Activated CD4-positive, alpha-beta T cell treated with anti-CD3 and anti-CD28 coated beads for 24 hours (primary cell): ENCODE results near the gene SYK.
"Not testable (repeated sequence)": the region's sequence is repeated elsewhere in the genome, so short reads cannot be mapped to it uniquely, and the experiment has no call there.

ENCODE experiments used
- DNase-seq, 2 donors: peaks; one replicate each; pipeline ENCODE4 v3.0.0-alpha.2; 2020; ENCODE audit warnings: low read depth in 2 of 2

The SYK gene

DNA sequence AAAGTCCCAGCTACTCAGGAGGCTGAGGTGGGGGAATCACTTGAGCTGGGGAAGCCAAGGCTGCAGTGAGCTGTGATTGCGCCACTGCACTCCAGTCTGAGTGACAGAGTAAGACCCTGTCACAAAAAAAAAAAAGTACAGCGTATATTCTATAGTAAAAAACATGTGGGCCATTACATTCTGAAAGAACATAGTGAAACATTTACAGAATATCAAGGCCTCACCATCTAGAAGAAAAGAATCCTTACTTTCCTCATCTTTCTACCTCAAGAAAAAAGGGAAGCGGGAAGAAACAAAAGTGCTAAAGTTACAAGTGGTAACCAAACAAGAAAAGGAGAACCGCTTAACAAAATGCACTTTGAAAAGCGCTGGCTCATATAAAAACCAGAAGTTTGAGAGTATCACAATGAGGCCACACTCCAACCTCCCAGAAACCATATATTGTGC lies 5.7 kb upstream of the SYK start:
- no peak for DNase-seq

DNA sequence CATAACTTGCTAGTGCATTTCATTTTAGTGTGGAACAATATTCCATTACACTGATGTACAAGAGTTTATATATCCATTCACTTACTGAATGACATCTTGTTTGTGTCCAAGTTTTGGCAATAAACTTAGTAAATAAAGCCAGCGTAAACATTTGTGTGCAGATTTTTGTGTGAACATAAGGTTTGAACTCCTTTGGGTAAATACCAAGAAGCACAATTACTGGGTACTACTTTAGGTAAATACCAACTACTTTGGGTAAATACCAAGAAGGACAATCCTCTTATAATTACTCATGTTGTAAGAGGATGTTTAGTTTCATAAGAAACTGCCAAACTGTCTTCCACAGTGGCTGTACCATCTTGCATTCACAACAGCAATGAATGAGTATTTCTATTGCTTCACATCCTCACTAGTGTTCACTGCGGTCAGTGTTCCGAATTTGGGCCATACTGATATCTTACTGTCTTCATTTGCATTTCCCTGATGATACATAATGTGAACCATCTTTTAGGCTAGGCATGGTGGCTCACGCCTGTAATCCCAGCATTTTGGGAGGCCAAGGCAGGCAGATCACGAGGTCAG lies 2.3 kb upstream of the SYK start:
- no peak for DNase-seq

DNA sequence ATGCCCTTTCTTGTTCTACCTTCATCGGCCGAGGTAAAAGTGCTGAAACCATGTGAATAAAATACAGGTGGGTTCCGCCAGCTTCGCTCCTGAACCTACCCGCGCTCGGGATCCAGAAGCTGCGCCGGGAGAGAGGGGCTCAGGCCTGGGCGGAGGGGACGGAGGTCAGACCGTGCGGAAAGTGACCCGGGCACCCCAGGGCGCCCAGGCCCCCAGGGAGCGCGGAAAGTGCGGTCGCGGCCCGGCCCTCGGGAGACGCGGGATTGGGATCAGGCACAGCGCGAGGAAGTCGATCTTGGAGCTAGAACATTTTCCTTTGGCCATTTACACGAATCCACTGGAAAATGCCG lies 329 bp downstream of the SYK start:
- no peak for DNase-seq

DNA sequence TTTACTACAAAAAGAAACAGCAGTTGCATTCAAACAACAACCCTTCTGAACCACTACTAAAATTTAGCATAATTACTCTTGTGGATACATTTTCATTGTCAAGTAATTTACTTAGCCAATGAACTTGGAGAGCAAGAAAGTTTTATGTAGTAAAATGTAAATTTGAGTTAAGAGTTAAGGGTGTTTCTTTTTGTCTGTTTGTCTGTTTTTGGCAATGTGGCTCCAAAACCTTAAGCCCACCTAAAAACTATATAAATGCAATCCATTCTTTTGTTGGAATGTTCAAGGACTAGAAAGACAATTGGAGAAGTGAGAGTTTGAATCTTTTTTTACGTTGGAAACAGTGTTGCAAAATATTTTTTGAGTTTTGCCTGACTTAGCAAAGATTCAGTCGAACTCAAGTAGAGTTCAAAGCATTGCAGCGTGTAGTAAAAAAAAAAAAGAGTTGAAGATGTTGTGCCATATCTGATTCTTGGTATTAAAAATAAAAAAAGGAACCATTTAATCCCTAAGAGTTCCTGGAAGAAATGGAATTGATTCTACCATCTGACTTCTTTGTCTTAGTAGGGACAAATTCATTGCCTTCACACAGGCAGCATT lies 867 bp downstream of the SYK start:
- DNase-seq = no peak

DNA sequence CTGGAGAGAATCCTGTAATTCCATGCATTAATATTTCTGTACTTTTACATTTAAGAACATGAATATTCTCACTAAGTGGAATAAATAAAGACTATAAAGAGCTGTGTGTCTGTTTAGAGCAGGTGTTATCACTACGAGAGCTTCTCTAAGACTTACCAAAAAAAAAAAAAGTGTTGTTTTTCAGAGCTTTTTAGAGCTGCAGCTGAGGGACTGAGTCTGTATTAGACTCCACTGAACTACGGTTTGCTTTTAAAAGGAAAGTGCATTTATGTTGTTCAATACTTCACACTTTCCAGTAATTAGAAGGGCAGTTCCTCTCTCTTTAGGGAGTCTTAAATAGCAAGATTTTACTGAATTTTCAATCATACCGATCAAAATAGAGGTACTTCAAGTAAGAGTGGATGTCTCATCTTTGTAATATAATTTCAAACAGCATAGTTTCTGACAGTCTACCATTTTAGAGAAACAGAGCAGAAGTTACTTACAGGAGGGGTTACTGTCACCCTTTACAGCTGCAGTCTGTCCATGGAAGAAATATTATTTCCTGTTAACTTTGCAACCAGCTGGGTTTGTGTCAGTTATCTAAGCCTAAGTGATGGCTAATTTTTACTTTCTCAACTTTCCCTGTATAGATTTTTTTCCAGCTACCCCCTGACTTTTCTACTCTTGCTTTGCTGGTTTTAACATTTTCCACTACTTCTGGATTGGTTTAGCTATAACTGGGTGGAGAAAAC lies 2.4 kb downstream of the SYK start:
- DNase-seq = no peak

DNA sequence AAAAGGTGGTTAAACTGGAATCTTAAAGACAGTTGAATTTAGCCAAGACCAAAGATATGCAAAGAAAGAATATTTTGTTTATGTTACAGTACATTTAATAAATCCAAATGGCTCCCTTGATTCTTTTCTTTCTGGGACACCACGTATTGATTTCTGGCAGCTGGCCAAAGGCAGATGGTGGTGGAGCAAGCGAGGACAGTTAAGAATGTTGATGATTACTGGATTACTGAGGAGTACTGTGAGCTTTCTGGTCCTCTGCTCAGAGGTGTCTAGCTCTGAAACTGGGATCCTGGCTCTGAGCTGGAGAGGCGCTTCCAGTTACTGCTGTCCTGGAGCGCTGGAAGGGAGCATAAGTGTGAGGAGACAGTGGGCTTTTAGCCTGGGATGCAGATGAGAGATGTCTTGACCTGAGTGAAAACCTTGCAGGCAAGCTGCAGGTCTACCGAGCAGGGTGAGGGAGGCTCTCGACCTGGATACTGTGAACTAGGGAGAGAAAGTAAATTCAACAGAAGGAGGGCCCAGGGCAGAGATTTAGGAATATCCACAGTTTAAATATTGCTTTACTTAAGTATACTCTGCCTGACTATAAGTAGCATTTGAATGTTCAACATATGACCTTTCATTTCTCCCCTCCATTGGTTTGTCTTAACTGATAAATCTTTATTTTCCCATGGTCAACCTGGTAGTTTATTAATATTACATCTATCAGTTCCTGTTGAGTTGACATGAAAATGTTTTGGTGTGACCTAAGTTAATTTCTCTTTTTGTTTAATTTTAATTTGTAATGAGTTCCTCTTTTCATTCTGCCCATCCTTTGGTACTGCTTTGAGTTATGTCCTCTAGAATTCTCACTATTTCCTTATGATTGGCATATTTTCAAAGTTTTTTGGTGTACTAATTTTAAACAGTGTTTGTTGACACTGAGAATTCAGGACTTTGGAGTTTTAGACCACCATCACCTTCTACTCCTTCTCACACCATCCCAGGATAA lies 3.7 kb downstream of the SYK start:
- no peak for DNase-seq

DNA sequence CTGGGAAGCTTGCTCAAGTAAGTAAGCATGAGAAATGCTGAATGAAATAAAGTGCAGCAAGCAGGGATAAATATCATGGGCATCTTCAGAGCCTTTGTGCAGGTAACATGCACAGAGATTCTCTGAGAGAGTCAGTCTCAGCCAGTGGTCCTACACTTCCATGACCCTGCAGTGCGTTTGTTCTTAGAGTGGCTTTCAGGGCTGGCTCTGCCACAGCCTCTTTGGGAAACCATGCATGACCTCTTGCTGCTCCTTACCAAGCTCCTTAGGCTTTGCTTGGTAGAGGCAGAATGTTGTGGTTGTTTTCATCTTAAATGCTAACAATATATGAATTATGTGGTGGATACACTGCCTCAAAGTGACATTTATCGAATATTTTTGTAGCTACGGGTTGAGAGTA lies 5.4 kb downstream of the SYK start:
- DNase-seq = no peak

DNA sequence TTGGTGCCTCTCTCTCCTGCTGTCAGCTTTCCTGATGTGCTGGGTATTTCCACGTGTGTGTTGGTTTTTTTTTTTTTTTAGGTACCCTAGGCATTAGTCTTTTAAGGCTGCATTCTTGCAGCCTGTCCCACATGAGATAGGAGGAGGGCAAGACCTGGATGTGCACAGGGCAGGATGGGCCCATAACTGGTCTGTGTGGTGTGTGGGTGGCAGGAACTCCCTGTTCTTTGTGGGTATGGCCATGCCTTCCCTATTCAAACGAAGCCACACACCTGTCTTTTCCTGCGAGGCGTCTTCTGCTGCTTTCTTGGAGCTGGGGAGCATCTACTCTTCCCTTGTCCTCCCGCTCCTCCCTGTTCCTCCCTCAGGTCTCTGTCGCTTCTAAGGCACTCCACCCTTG lies 6.8 kb downstream of the SYK start:
- no peak for DNase-seq

DNA sequence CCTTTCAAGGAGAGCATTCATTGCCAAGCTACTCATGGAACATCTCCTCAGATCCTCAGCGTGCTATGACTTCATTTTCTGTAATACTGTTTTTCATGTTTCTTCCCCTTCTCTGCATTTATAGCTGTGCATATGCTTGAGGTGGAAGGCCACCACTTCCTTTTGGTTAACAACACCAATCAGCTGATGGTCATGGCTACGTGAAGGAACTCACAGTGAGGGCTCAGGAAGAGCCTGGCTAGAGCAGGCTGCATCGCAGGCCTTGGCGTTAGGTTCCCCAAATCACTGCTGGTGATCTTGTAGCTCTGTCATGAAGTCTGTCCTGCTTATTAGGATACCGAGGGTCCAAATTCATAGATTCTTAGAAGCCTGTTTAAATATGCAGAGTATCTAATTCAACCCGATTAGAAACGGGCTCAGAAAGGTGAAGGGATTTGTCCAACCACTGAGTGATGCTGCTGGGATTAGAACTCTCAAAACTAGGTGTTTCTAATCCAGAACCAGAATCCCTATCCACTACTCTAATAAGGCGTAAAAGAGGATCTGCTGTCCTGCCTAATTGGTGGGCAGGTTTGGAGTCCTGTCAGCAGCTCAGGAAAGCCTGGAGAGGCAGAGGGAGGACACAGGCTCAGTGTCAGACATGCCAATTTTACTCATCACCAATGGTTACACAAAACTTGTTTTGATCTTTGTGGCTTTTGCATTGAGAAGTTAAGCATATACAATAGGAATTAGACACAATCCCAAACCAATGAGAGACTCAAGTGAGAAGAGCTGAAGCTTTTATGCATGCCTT lies 7.5 kb downstream of the SYK start:
- DNase-seq = no peak

DNA sequence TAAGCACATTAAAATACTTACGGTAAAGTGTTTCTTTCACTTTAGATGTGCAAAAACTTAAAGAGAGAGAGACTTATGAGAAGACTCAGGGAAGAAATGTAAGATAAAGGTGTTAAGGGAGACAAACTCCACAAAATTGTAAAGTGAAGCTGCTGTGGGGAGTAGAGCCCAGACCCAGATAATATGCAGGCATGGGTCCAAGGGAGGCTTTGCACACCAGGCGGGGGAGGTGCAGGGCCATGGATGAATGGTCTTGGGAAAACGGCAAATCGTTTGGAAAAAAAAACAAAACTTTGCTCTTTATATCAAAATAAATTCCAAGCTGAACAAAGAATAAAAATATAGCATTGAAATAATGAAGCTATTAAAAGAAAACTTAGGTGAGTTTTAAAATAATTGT lies 9.1 kb downstream of the SYK start:
- no peak for DNase-seq

DNA sequence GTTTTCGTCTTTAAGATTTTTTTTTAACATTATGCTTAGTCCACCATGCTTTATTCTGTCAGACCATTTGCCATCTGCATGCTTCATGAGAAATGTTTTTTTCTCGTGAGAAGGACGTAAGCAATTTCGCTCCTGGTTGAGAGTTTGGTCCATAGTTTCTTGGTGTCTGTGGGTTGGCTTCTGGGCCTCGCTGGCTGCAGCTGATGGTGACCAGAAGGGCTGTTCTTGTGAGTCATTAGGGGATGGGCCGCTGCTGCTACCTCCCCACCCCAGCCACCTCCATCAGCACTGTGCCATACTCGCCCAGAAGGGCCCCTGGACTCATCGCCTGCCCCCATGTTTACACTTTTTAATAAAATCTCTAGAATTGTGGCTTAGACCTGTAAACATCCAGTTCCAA lies 11.4 kb downstream of the SYK start:
- DNase-seq = no peak

DNA sequence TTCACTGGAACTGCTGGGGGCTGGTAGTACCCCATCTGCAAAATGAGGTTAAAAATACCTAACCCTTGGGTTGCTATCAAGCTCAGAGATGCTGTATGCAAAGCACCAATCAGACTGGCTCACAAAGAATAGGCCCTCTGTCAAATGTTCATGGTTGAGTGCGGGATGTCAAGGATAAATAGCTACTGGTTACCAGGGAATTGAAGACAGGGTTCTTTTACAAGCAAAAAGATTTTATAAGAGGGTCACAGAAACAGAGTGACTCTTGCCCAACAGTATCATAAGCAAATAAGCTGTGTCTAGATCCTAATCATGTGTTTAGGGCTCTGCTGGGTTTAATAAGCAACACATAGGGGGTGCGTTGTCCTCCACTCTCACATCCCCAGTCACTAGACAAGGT lies 11.9 kb downstream of the SYK start:
- no peak for DNase-seq

DNA sequence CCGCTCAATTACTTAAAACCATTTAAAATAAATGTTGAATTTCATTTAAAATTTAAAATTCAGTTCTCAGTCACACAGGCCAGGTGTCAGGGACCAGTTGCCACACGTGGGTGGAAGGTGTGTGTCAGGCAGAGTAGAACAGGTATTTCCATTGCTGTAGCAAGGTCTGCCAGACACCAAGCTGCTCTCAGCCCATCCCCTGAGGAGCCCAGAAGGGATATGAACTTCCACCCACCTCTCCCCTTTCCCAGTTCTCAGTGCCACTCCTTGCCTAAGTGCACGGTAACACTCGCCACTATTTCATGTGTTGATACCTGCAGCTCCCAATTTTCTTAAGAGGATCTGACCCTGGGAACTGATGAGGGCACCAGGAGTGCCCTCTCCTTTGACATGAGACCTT lies 12.7 kb downstream of the SYK start:
- DNase-seq = no peak

DNA sequence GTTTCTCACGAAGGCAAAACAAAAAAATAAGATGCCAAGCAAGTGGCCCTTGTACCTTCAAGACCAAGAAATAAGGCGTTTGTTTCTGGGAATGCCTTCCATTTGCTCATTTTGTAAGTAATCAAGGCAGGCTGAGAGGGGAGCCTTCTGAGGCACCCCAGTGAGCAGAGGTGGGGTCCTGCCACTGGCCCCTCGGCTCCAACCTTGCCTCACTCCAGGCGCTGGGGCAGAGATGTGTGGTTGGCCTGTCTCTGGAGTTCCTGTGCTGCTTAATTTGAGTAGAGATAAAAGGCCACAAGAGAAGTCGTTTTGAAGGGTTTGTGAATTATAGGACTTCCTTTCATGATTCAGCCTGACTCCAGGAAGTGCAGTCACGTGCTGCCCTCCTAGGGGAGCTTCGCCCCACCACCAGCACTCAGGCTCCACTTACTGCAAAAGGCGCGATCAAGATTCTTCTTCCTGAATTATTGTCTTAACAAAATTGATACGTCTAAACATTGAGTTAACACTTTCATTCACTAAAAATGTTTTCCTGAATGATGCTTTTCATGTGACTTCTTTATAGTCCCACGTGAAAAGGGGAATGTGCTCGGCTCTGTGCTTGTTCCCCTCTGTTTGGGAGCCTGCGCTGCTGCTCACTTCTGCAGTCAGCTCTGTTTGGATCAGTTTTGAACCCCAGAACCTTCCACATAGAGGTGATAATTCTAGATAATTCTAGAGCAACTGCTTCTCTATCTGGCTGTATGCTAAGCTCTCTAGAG lies 13.7 kb downstream of the SYK start:
- DNase-seq = no peak

DNA sequence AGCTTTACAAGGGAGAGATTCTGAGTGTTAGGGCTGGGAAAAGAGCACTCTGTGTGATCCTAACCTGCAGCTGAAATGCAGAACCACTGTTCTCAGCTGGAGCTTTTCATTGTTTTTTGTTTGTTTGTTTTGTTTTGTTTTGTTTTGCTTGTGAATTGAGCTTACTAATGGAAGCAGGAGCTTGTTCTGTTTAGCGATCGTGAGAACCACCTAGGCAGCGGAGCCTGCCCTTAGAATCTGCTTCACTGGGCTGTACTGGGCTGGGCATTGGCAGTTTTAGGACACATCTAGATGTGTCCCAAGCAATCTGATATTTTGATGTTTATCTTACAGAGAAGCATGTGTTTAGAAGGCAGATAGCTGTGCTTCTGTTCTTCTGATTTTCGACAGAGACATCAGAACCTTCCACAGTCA lies 14.3 kb downstream of the SYK start:
- no peak for DNase-seq

DNA sequence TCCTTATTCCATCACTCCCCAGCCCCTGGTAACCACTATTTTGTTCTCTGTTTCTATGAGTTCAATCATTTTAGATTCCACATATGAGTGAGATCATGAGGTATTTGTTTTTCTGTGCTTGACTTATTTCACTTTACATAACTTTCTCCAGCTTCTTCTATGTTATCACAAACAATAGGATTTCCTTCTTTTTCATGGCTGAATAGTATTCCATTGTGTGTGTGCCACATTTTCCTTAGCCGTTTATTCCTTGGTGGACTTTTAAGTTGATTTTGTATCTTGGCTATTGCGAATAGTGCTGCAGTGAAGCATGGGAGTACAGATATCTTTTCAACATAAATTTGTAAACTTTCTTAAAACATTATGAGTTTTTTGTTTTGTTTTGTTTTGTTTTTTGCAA lies 15.1 kb downstream of the SYK start:
- no peak for DNase-seq

DNA sequence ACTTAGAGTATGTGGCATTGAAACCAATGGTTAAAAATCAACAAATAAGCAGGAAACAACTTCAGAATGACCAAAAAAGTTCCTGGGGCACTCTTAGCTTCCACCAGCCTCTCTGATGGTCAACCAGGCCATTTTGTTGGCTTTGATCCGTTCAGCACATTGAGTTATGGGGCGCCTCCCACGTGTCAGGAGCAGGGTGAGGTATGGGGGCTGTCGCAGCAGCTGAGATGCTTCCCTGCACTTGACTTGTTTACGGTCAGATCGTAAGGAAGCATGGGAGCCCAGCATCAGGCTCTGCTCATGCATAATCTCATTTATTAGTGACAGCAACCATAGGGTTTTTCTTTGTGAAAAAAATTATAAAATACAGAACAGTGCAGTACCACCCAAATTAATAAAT lies 16.7 kb downstream of the SYK start:
- no peak for DNase-seq

DNA sequence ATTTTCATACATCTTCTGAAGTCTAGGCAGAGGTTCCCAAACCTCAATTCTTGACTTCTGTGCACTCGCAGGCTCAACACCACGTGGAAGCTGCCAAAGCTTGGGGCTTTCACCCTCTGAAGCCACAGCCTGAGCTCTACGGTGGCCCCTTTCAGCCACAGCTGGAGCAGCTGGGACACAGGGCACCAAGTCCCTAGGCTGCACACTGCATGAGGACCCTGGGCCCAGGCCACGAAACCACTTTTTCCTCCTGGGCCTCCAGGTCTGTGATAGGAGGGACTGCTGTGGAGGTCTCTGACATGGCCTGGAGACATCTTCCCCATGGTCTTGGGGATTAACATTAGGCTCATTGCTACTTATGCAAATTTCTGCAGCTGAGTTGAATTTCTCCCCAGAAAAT lies 18.8 kb downstream of the SYK start:
- not testable (repeated sequence) for DNase-seq

DNA sequence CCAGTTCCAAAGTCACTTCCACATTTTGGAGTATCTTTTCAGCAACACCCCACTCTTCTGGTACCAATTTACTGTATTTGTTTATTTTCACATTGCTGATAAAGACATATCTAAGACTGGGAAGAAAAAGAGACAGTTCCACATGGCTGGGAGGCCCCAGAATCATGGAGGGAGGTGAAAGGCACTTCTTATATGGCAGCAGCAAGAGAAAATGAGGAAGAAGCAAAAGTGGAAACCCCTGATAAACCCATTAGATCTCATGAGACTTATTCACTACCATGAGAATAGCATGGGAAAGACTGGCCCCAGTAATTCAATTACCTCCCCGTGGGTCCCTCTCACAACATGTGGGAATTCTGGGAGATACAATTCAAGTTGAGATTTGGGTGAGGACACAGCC lies 19.6 kb downstream of the SYK start:
- DNase-seq = not testable (repeated sequence)

DNA sequence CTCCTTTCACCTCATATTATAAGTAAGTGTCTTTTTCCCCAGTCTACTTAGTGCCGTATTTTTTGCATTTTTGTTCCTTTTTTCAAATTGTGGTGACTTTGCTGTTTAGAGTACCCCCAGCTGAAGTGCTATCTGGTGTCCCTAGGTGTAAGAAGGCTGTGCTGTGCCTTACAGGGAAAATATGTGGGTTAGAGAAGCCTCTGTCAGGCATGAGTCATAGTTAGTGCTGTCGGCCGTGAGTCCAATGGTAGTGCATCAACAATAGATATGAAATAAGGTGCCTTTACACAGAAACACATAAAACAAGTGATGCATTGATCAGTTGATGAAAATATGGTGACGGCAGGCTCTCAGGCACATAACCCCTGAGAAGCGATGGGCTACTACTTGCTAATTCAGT lies 20.1 kb downstream of the SYK start:
- DNase-seq = no peak

DNA sequence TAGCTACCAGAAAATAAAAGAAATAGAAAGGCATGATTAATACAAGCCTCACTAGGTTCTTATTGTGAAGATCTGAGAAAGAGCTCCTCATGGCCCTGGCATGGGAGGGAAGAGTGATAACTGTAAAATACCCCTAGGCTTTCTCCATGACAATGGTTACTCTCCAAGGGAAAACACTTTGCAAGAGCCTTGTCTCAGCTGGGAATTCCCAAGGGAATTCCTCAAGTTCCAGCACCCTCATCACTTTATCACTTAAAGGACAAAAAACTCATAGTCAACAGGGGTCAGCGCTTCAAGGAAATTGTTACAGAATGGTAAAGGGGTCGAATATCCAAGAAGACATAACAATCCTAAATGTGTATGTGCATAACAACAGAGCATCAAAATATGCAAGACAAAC lies 21.2 kb downstream of the SYK start:
- DNase-seq = no peak
